Caco-2 (cell line): Measurements from ENCODE around the gene ATAD3B. TPM values are rescaled to one million over a fixed set of nuclear protein-coding genes. Genes with fewer than 3 reads are reported as not detected.

ENCODE experiments used
- BruUV-seq: library from RNA; stranded (reverse); fragments of 400-500 nt; replicated peaks from 2 replicates; lab custom pipeline; 2021; lab: Mats Ljungman, UMichigan
- CTCF ChIA-PET: fragments of 300-600 bp; sonication (Branson Sonifier 250); formaldehyde crosslinking; loops from one replicate; lab custom pipeline; 2022; ENCODE audit warnings: antibody characterized with exemption; lab: Charles Lee
- POLR2A ChIA-PET: fragments of 300-600 bp; sonication (Branson Sonifier 250); formaldehyde crosslinking; loops from one replicate; lab custom pipeline; 2022; ENCODE audit warnings: antibody characterized with exemption; lab: Charles Lee
- DNase-seq, 2 experiments: peaks; one replicate each; pipeline versions ENCODE4 v3.0.0 to v3.0.0-alpha.2; 2020 to 2022
- H3K27me3 ChIP-seq: replicated peaks from 2 replicates; pipeline ENCODE4 v1.6.0; 2011; ENCODE audit warnings: low read length; ENCODE audit not compliant: control insufficient read depth, insufficient read depth
- H3K36me3 ChIP-seq: 2 replicates; pipeline ENCODE4 v1.5.1; 2011; ENCODE audit warnings: low read length; ENCODE audit not compliant: control insufficient read depth, insufficient read depth
- H3K4me1 ChIP-seq: fragments of 250-450 bp; sonication (Bioruptor Pico); 2 replicates; pipeline ENCODE4 v1.5.1; 2020; ENCODE audit warnings: mild to moderate bottlenecking
- H3K4me3 ChIP-seq: 2 replicates; pipeline ENCODE4 v1.5.1; 2011; ENCODE audit warnings: low read depth, mild to moderate bottlenecking, control low read depth, low read length
- H3K9me3 ChIP-seq: fragments of 250-450 bp; sonication (Bioruptor Pico); 2 replicates; pipeline ENCODE4 v1.5.1; 2020; ENCODE audit warnings: mild to moderate bottlenecking, moderate library complexity
- H3K27ac Mint-ChIP-seq: one replicate; pipeline ENCODE4 v1.8.0; 2022; ENCODE audit warnings: mixed read lengths; ENCODE audit not compliant: unreplicated experiment
- H3K27me3 Mint-ChIP-seq: one replicate; pipeline ENCODE4 v1.8.0; 2022; ENCODE audit warnings: mixed read lengths; ENCODE audit not compliant: insufficient read depth, unreplicated experiment
- H3K36me3 Mint-ChIP-seq: one replicate; pipeline ENCODE4 v1.8.0; 2022; ENCODE audit warnings: mild to moderate bottlenecking, mixed read lengths; ENCODE audit not compliant: insufficient read depth, unreplicated experiment
- H3K4me1 Mint-ChIP-seq: one replicate; pipeline ENCODE4 v1.8.0; 2022; ENCODE audit warnings: low read depth, mixed read lengths; ENCODE audit not compliant: unreplicated experiment
- H3K4me3 Mint-ChIP-seq: one replicate; pipeline ENCODE4 v1.8.0; 2022; ENCODE audit warnings: mild to moderate bottlenecking, moderate library complexity, mixed read lengths; ENCODE audit not compliant: unreplicated experiment
- H3K9me3 Mint-ChIP-seq: one replicate; pipeline ENCODE4 v1.8.0; 2022; ENCODE audit warnings: mixed read lengths; ENCODE audit not compliant: unreplicated experiment
- intact Hi-C: fragments of 100-400 bp; cut with micrococcal nuclease; formaldehyde crosslinking; loops from one replicate; pipeline ENCODE4 v1.10.0; 2022; ENCODE audit not compliant: unreplicated experiment
- total RNA-seq: library from RNA; stranded (reverse); gene quantifications from 2 replicates; pipeline ENCODE4 v1.2.3, GENCODE V29; 2022
- TF ChIP-seq, protein P1 (sequence below), 2 experiments: fragments of 200-600 bp in 1 of 2; IDR thresholded peaks; 1 replicate in 1 of 2; 2 replicates in 1 of 2; pipeline versions ENCODE4 v1.5.1 to v1.8.0; 2011 to 2022; ENCODE audit warnings: antibody characterized with exemption in 1 of 2, control low read depth in 1 of 2, inconsistent platforms in 1 of 2, low read depth in 1 of 2, low read length in 1 of 2, mild to moderate bottlenecking in 1 of 2, moderate library complexity in 1 of 2; ENCODE audit not compliant: insufficient read depth in 1 of 2, severe bottlenecking in 1 of 2, unreplicated experiment in 1 of 2

Gene ATAD3B
- total RNA-seq, 1 experiment from 2014 or later = 48.1 TPM

DNA sequence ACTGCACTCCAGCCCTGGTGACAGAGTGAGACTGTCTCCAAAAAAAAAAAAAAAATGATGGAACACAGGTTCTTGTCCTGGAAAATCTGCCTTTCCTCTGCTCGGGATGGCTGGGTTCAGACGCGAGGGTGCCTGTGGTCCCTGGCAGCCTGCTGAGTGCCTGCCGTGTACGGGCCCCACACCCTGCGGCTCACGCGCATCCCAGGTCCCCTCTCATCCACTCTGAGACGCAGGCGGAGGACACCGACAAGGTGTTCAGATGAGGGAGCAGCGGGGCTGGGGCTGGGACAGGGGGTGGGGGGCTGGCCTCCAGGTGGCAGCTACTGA is 46.2 kb upstream of the ATAD3B start:
- POLR2A ChIA-PET = no interaction called here
- CTCF ChIA-PET = no interaction called here

DNA sequence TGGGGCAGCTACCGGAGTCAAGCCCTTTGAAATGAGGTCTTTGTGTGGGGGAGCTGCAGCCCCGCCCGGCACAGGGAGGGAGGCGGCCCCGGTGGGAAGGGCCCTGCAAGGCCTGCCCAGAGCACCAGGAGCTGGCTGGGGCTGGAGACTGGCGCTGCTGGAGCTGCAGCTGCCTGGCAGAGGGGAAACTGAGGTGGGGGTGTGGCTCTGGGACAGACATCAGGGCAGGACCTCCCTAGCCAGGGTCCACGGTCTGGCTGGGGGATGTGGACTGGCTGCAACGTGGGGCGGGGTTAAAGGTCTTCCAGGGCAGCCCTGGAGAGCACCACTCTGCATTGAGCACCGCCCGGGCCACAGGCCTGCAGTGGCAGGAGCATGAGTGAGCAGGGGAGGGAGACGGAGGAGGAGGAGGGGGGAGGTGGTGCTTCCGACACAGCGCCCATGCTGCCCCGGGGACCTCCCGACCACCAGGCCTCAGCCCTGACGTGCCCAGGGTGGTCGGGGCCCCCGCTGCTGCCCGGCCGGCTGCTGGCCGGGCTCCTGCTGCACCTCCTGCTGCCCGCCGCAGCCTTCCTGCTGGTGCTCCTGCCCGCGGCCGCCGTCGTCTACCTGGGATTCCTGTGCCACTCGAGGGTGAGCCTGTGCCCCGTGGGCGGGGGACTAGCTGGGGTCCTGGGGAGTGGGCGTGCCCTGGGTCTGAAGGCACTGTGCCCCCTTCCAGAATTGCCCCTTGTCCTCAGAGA is 45.6 kb upstream of the ATAD3B start:
- Histone ChIP-seq H3K27me3 (no peaks in the 10 kb centered on the region), H3K4me3 (no peak overlapping the region), H3K4me1 (peaks cover 46% of the 10 kb centered on the region), H3K9me3 (no peaks in the 10 kb centered on the region), H3K36me3 (no peaks in the 10 kb centered on the region)
- ChIA-PET CTCF (no interaction called here), POLR2A (no interaction called here)
- intact Hi-C loops = no loop called here
- H3K36me3 Mint-ChIP-seq = no peaks in the 10 kb centered on the region
- DNase-seq = no peak
- no peaks in the 10 kb centered on the region for H3K9me3 Mint-ChIP-seq
- no peak overlapping the region for H3K4me3 Mint-ChIP-seq
- H3K27ac Mint-ChIP-seq = peak overlapping the region; percentile 55
- no TSS peak for BruUV-seq
- H3K4me1 Mint-ChIP-seq = peaks cover 5% of the 10 kb centered on the region
- TF ChIP-seq, protein P1, sequence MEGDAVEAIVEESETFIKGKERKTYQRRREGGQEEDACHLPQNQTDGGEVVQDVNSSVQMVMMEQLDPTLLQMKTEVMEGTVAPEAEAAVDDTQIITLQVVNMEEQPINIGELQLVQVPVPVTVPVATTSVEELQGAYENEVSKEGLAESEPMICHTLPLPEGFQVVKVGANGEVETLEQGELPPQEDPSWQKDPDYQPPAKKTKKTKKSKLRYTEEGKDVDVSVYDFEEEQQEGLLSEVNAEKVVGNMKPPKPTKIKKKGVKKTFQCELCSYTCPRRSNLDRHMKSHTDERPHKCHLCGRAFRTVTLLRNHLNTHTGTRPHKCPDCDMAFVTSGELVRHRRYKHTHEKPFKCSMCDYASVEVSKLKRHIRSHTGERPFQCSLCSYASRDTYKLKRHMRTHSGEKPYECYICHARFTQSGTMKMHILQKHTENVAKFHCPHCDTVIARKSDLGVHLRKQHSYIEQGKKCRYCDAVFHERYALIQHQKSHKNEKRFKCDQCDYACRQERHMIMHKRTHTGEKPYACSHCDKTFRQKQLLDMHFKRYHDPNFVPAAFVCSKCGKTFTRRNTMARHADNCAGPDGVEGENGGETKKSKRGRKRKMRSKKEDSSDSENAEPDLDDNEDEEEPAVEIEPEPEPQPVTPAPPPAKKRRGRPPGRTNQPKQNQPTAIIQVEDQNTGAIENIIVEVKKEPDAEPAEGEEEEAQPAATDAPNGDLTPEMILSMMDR (IDR thresholded peaks at IDR 0.05; ENCODE audit: insufficient read depth in 1 of 2, low read depth in 1 of 2, low read length in 1 of 2, severe bottlenecking in 1 of 2, unreplicated experiment in 1 of 2) = no peak
- H3K27me3 Mint-ChIP-seq = no peaks in the 10 kb centered on the region

More for the DNA sequence above, 46.2 kb upstream of the ATAD3B start:
- Mint-ChIP-seq H3K4me1 (peaks cover 5% of the 10 kb centered on the region), H3K4me3 (no peak overlapping the region), H3K27me3 (no peaks in the 10 kb centered on the region), H3K9me3 (no peaks in the 10 kb centered on the region), H3K27ac (peak overlapping the region; percentile 55), H3K36me3 (no peaks in the 10 kb centered on the region)
- TF ChIP-seq, protein P1 (IDR thresholded peaks at IDR 0.05; ENCODE audit: insufficient read depth in 1 of 2, low read depth in 1 of 2, low read length in 1 of 2, severe bottlenecking in 1 of 2, unreplicated experiment in 1 of 2) = no peak
- intact Hi-C loops = no loop called here
- no peaks in the 10 kb centered on the region for H3K36me3 ChIP-seq
- DNase-seq = no peak
- no peak overlapping the region for H3K4me3 ChIP-seq
- no peaks in the 10 kb centered on the region for H3K27me3 ChIP-seq
- peaks cover 44% of the 10 kb centered on the region for H3K4me1 ChIP-seq
- BruUV-seq = no TSS peak
- no peaks in the 10 kb centered on the region for H3K9me3 ChIP-seq

DNA sequence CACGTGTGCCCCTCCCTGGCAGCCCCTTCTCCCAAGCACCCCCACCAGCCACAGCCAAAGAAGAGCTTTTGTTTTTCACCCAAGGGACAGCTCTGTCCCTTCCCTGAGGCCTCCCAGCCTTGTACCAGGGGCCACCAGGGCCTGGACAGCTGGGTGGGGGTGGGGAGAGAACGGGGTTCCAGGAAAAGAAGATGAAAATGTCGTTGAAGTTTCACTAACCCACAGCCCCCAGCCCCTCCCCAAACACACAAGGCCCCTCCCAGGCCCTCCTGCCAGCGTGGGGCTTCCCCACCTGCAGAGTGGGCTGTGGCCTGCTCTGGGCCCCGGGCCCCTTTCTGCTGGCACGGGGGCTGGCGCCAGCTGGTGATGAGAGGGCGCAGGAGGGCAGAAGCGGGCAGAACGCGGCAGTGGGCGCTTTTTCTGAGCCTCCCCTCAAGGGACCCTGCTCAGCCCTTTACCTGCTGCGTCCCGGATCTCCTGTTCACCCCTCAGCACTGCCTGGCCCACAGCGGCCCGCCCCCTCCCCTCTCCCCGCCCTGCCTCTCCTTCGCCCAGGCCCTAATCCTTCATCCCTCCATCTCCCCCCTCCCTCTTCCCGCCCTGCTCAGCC is 45.0 kb upstream of the ATAD3B start:
- Mint-ChIP-seq H3K4me1 (peaks cover 5% of the 10 kb centered on the region), H3K27ac (peak overlapping the region; percentile 55), H3K9me3 (no peaks in the 10 kb centered on the region), H3K27me3 (no peaks in the 10 kb centered on the region), H3K36me3 (no peaks in the 10 kb centered on the region), H3K4me3 (no peak overlapping the region)
- no peaks in the 10 kb centered on the region for H3K36me3 ChIP-seq
- intact Hi-C loops = no loop called here
- no peak overlapping the region for H3K4me3 ChIP-seq
- CTCF ChIA-PET = no interaction called here
- POLR2A ChIA-PET = no interaction called here
- H3K27me3 ChIP-seq = no peaks in the 10 kb centered on the region
- BruUV-seq = no TSS peak
- H3K4me1 ChIP-seq = peaks cover 43% of the 10 kb centered on the region
- TF ChIP-seq, protein P1 (IDR thresholded peaks at IDR 0.05; ENCODE audit: insufficient read depth in 1 of 2, low read depth in 1 of 2, low read length in 1 of 2, severe bottlenecking in 1 of 2, unreplicated experiment in 1 of 2) = no peak
- no peak for DNase-seq
- no peaks in the 10 kb centered on the region for H3K9me3 ChIP-seq
